ENCODE measurements around the gene ADAMTS14. TPM values are rescaled to one million over a fixed set of nuclear protein-coding genes. Genes with fewer than 3 reads are reported as not detected.

ADAMTS14 gene
- total and polyA plus RNA-seq, 3 experiments from 2014 or later: 0.06 TPM; not detected in 2

Other genes with a start within 250 kb of the ADAMTS14 start
- not detected for gene NODAL, start 230.8 kb upstream of the ADAMTS14 start, total RNA-seq
- 0.43 TPM for gene NODAL, start 230.8 kb upstream of the ADAMTS14 start, polyA plus RNA-seq
- gene PALD1, start 193.7 kb upstream of the ADAMTS14 start, total RNA-seq: under 1 TPM; 0.20 to 0.29 TPM
- not detected for gene PALD1, start 193.7 kb upstream of the ADAMTS14 start, polyA plus RNA-seq
- gene PRF1, start 69.8 kb upstream of the ADAMTS14 start, total RNA-seq: 10 to 100 TPM; 94.8 to 95.7 TPM
- 762 TPM for gene PRF1, start 69.8 kb upstream of the ADAMTS14 start, polyA plus RNA-seq
- not detected for gene TBATA, start 112.9 kb downstream of the ADAMTS14 start, total RNA-seq
- gene TBATA, start 112.9 kb downstream of the ADAMTS14 start, polyA plus RNA-seq: not detected
- 10 to 100 TPM; 64.3 to 64.4 TPM for gene SGPL1, start 143.4 kb downstream of the ADAMTS14 start, total RNA-seq
- 17.8 TPM for gene SGPL1, start 143.4 kb downstream of the ADAMTS14 start, polyA plus RNA-seq
- 10 to 100 TPM; 53.9 to 55.3 TPM for gene PCBD1, start 216.1 kb downstream of the ADAMTS14 start, total RNA-seq
- gene PCBD1, start 216.1 kb downstream of the ADAMTS14 start, polyA plus RNA-seq: 29.1 TPM

All from CD8-positive, alpha-beta memory T cell (primary cell).